Thyroid gland (tissue), 4 donors: ENCODE data around the gene SLC35D3.
"Not testable (repeated sequence)": the region's sequence is repeated elsewhere in the genome, so short reads cannot be mapped to it uniquely, and the experiment has no call there.

Experiments used
- CTCF ChIP-seq, 6 experiments: fragments of 200-600 bp in 3 of 6; fragments of 450-650 bp in 3 of 6; sonication (generic) in 3 of 6; IDR thresholded peaks; one replicate each; pipeline ENCODE4 v1.5.1; 2016 to 2019; ENCODE audit warnings: antibody characterized with exemption in 6 of 6, mild to moderate bottlenecking in 2 of 6, inconsistent platforms in 1 of 6, moderate library complexity in 1 of 6
- POLR2A ChIP-seq, 2 donors: fragments of 450-650 bp; IDR thresholded peaks; one replicate each; pipeline ENCODE4 v1.6.1; 2017; ENCODE audit warnings: antibody characterized with exemption in 2 of 2, mild to moderate bottlenecking in 2 of 2, moderate library complexity in 1 of 2

- not testable (repeated sequence) for TF ChIP-seq CTCF, POLR2A (IDR thresholded peaks at IDR 0.05)
Measured at GRCh38 chr6:136904477-136904876, 17.6 kb upstream of the SLC35D3 start.
